Right renal cortex interstitium (tissue), 3 donors: ENCODE data around the gene SLC2A11. TPM values are rescaled to one million over a fixed set of nuclear protein-coding genes. Genes with fewer than 3 reads are reported as not detected.
"Not testable (repeated sequence)": the region's sequence is repeated elsewhere in the genome, so short reads cannot be mapped to it uniquely, and the experiment has no call there.

Experiments
- DNase-seq, 3 donors: peaks; one replicate each; pipeline ENCODE4 v3.0.0-alpha.2; 2013; ENCODE audit warnings: low read depth in 3 of 3, low spot score in 2 of 3
- polyA plus RNA-seq, 3 donors: library from polyadenylated mRNA; unstranded; fragments of 120-200 nt; gene quantifications; one replicate each; pipeline ENCODE4 v1.2.1, GENCODE V29; 2013; ENCODE audit not compliant: insufficient read length in 3 of 3

The SLC2A11 gene
- polyA plus RNA-seq, 3 donors: 20.1 to 22.5 (median 20.8) TPM

GRCh38 chr22:23883658-23884057 lies 26.0 kb downstream of the SLC2A11 start:
- no peak for DNase-seq

- DNase-seq: no peak
Observed at GRCh38 chr22:23884140-23884539, 26.5 kb downstream of the SLC2A11 start.

- DNase-seq: no peak
Observed at GRCh38 chr22:23888615-23889401, 31.1 kb downstream of the SLC2A11 start.

GRCh38 chr22:23889620-23890019 lies 31.9 kb downstream of the SLC2A11 start:
- DNase-seq: no peak

GRCh38 chr22:23891726-23892125 lies 34.1 kb downstream of the SLC2A11 start:
- DNase-seq: no peak

- no peak for DNase-seq
Observed at GRCh38 chr22:23892130-23892529, 34.5 kb downstream of the SLC2A11 start.

- DNase-seq: no peak
Observed at GRCh38 chr22:23892706-23893105, 35.0 kb downstream of the SLC2A11 start.

- DNase-seq: no peak
Observed at GRCh38 chr22:23893121-23893944, 35.7 kb downstream of the SLC2A11 start.

- DNase-seq: peak; percentile 78 to 85 (median 83)
Observed at GRCh38 chr22:23893945-23894709, 36.5 kb downstream of the SLC2A11 start, which contains the start of gene MIF. TSS of gene MIF (plus strand) at chr22:23894383. CDS start at chr22:23894475, 92 bp downstream.

- peak in 1 of 3 donors; percentile 63 for DNase-seq
Observed at GRCh38 chr22:23894710-23895598, 37.3 kb downstream of the SLC2A11 start.

GRCh38 chr22:23895599-23896144 lies 38.0 kb downstream of the SLC2A11 start:
- DNase-seq: no peak

GRCh38 chr22:23896166-23896522 lies 38.5 kb downstream of the SLC2A11 start:
- DNase-seq: no peak

- DNase-seq: no peak
Observed at GRCh38 chr22:23896523-23897186, 39.0 kb downstream of the SLC2A11 start.

- DNase-seq: no peak
Observed at GRCh38 chr22:23897320-23897719, 39.6 kb downstream of the SLC2A11 start.

- no peak for DNase-seq
Observed at GRCh38 chr22:23898006-23898974, 40.6 kb downstream of the SLC2A11 start.

- DNase-seq: no peak
Observed at GRCh38 chr22:23899042-23899745, 41.5 kb downstream of the SLC2A11 start.

GRCh38 chr22:23900227-23900626 lies 42.6 kb downstream of the SLC2A11 start:
- not testable (repeated sequence) for DNase-seq
